OCI-LY1 (cell line): ENCODE results near the gene ASCC1.

ENCODE experiments used
- H2AFZ ChIP-seq: fragments of 200-600 bp; sonication (generic), shearing (Covaris generic); 2 replicates; pipeline ENCODE4 v1.6.0; 2014; ENCODE audit warnings: antibody characterized with exemption, mild to moderate bottlenecking, low read length
- H3F3A ChIP-seq: fragments of 200-600 bp; sonication (generic), shearing (Covaris generic); 2 replicates; pipeline ENCODE4 v1.6.0; 2014; ENCODE audit warnings: mild to moderate bottlenecking, antibody characterized with exemption, low read length, moderate library complexity; ENCODE audit not compliant: insufficient read depth
- H3K27ac ChIP-seq: fragments of 200-600 bp; sonication (generic); 2 replicates; pipeline ENCODE4 v1.5.1; 2014; ENCODE audit warnings: low read length, mixed run types, mild to moderate bottlenecking, low read depth; ENCODE audit not compliant: poor library complexity, severe bottlenecking
- H3K27me3 ChIP-seq: fragments of 200-600 bp; sonication (generic); 2 replicates; pipeline ENCODE4 v1.6.0; 2014; ENCODE audit warnings: antibody characterized with exemption, mild to moderate bottlenecking, low read length, moderate library complexity; ENCODE audit not compliant: insufficient read depth
- H3K36me3 ChIP-seq: fragments of 200-600 bp; sonication (generic); 2 replicates; pipeline ENCODE4 v1.6.1; 2014; ENCODE audit warnings: mild to moderate bottlenecking, antibody characterized with exemption, low read length, moderate library complexity, mixed read lengths; ENCODE audit not compliant: insufficient read depth
- H3K4me1 ChIP-seq: fragments of 200-600 bp; sonication (generic); 2 replicates; pipeline ENCODE4 v1.5.1; 2014; ENCODE audit warnings: mild to moderate bottlenecking, low read length, moderate library complexity; ENCODE audit not compliant: insufficient read depth, severe bottlenecking
- H3K4me2 ChIP-seq: fragments of 200-600 bp; sonication (generic), shearing (Covaris generic); 2 replicates; pipeline ENCODE4 v1.6.1; 2014; ENCODE audit warnings: low read length
- H3K4me3 ChIP-seq: fragments of 200-600 bp; sonication (generic); 2 replicates; pipeline ENCODE4 v1.5.1; 2014; ENCODE audit warnings: low read length, low read depth, mild to moderate bottlenecking, mixed read lengths; ENCODE audit not compliant: poor library complexity, severe bottlenecking
- H3K79me2 ChIP-seq: fragments of 200-600 bp; shearing (Covaris generic); 2 replicates; pipeline ENCODE4 v1.6.1; 2016; ENCODE audit warnings: mixed run types, low read length, mixed read lengths; ENCODE audit not compliant: insufficient read depth
- H3K9ac ChIP-seq: fragments of 200-600 bp; sonication (generic), shearing (Covaris generic); 2 replicates; pipeline ENCODE4 v1.6.1; 2014; ENCODE audit warnings: mild to moderate bottlenecking, low read length, mixed read lengths
- H3K9me2 ChIP-seq: fragments of 200-600 bp; sonication (generic), shearing (Covaris generic); 2 replicates; pipeline ENCODE4 v1.6.1; 2014; ENCODE audit warnings: low read depth, mild to moderate bottlenecking, low read length, mixed read lengths
- H3K9me3 ChIP-seq: fragments of 200-600 bp; shearing (Covaris generic); 2 replicates; pipeline ENCODE4 v1.6.1; 2014; ENCODE audit warnings: low read length, mixed read lengths
- H4K20me1 ChIP-seq: fragments of 200-600 bp; sonication (generic), shearing (Covaris generic); 2 replicates; pipeline ENCODE4 v1.6.0; 2016; ENCODE audit warnings: mild to moderate bottlenecking, low read length; ENCODE audit not compliant: insufficient read depth
- CTCF ChIP-seq: fragments of 200-600 bp; sonication (generic), shearing (Covaris generic); IDR thresholded peaks from 2 replicates; pipeline ENCODE4 v1.5.1; 2017; ENCODE audit warnings: mild to moderate bottlenecking, antibody characterized with exemption, low read length, moderate library complexity, mixed read lengths
- EZH2 ChIP-seq: fragments of 200-600 bp; sonication (generic), shearing (Covaris generic); IDR thresholded peaks from 2 replicates; pipeline ENCODE4 v1.8.0; 2017; ENCODE audit warnings: borderline replicate concordance, mixed run types, mild to moderate bottlenecking, antibody characterized with exemption, low read length, moderate library complexity, mixed read lengths

ASCC1 gene

GRCh38 chr10:72074574-72075375 is 141.3 kb downstream of the ASCC1 start:
- H3K36me3 ChIP-seq: peaks cover 32% of the 10 kb centered on the region
- H3K9me3 ChIP-seq: no peaks in the 10 kb centered on the region
- H3K9me2 ChIP-seq: no peaks in the 10 kb centered on the region
- TF ChIP-seq EZH2 (no peak), CTCF (no peak)
- H3K27ac ChIP-seq: no peak overlapping the region
- H3K4me2 ChIP-seq: no peak overlapping the region
- H3K4me3 ChIP-seq: no peak overlapping the region
- no peaks in the 10 kb centered on the region for H3K79me2 ChIP-seq
- H3K27me3 ChIP-seq: no peaks in the 10 kb centered on the region
- peaks cover 28% of the 10 kb centered on the region for H3K4me1 ChIP-seq
- no peak overlapping the region for H2AFZ ChIP-seq
- no peaks in the 10 kb centered on the region for H4K20me1 ChIP-seq
- no peak overlapping the region for H3K9ac ChIP-seq
- no peaks in the 10 kb centered on the region for H3F3A ChIP-seq

- no peak for TF ChIP-seq EZH2
- TF ChIP-seq CTCF: no peak
- no peaks in the 10 kb centered on the region for H3F3A ChIP-seq
- no peak overlapping the region for H3K4me2 ChIP-seq
- H3K27me3 ChIP-seq: no peaks in the 10 kb centered on the region
- H3K79me2 ChIP-seq: no peaks in the 10 kb centered on the region
- no peak overlapping the region for H3K4me3 ChIP-seq
- no peak overlapping the region for H2AFZ ChIP-seq
- no peaks in the 10 kb centered on the region for H3K9me3 ChIP-seq
- no peak overlapping the region for H3K27ac ChIP-seq
- no peak overlapping the region for H3K9ac ChIP-seq
- no peaks in the 10 kb centered on the region for H4K20me1 ChIP-seq
- no peaks in the 10 kb centered on the region for H3K9me2 ChIP-seq
- H3K4me1 ChIP-seq: peaks cover 19% of the 10 kb centered on the region
- peaks cover 32% of the 10 kb centered on the region for H3K36me3 ChIP-seq
These were observed 142.1 kb downstream of the ASCC1 start for GRCh38 chr10:72073708-72074573.

- no peak overlapping the region for H3K9ac ChIP-seq
- H3K79me2 ChIP-seq: no peaks in the 10 kb centered on the region
- no peak overlapping the region for H2AFZ ChIP-seq
- no peaks in the 10 kb centered on the region for H3F3A ChIP-seq
- H3K9me3 ChIP-seq: no peaks in the 10 kb centered on the region
- H3K4me1 ChIP-seq: peaks cover 18% of the 10 kb centered on the region
- no peaks in the 10 kb centered on the region for H4K20me1 ChIP-seq
- no peak overlapping the region for H3K27ac ChIP-seq
- no peaks in the 10 kb centered on the region for H3K27me3 ChIP-seq
- H3K36me3 ChIP-seq: peaks cover 33% of the 10 kb centered on the region
- no peak overlapping the region for H3K4me2 ChIP-seq
- no peaks in the 10 kb centered on the region for H3K9me2 ChIP-seq
- no peak overlapping the region for H3K4me3 ChIP-seq
- no peak for TF ChIP-seq CTCF
- no peak for TF ChIP-seq EZH2
These were observed 143.4 kb downstream of the ASCC1 start for GRCh38 chr10:72072639-72073038.
